ENCODE data around the gene SLC39A7.

DNA sequence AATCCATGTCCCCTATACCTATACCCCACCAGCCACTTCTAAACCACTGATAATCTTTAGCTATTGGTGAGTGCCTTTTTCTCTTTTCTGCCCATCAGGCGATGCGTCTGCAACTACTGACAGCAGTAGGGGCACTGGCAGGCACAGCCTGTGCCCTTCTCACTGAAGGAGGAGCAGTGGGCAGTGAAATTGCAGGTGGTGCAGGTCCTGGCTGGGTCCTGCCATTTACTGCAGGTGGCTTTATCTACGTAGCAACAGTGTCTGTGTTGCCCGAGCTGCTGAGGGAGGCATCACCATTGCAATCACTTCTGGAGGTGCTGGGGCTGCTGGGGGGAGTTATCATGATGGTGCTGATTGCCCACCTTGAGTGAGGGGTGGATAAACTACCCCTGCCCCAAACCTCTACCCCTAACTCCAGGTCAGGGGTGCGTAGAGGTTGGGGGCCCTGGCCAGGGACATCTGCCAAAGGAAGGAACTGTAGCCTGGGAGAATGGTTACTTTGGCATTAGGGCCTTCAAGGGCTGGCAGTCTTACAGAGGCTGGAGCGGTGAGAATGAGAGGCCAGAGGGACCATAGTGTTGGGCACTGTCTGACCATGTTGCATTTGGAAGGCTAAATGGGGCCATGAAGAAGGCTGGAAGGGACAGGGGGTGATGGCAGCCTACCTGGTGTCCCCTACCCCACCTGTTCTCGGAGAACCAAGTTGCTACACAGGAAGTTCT, 2.9 kb downstream of the SLC39A7 start:
- TF ChIP-seq, protein P1, sequence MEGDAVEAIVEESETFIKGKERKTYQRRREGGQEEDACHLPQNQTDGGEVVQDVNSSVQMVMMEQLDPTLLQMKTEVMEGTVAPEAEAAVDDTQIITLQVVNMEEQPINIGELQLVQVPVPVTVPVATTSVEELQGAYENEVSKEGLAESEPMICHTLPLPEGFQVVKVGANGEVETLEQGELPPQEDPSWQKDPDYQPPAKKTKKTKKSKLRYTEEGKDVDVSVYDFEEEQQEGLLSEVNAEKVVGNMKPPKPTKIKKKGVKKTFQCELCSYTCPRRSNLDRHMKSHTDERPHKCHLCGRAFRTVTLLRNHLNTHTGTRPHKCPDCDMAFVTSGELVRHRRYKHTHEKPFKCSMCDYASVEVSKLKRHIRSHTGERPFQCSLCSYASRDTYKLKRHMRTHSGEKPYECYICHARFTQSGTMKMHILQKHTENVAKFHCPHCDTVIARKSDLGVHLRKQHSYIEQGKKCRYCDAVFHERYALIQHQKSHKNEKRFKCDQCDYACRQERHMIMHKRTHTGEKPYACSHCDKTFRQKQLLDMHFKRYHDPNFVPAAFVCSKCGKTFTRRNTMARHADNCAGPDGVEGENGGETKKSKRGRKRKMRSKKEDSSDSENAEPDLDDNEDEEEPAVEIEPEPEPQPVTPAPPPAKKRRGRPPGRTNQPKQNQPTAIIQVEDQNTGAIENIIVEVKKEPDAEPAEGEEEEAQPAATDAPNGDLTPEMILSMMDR (conservative IDR thresholded peaks at IDR 0.05 in 1 of 2, IDR thresholded peaks at IDR 0.05 in 1 of 2; ENCODE audit: extremely low read depth in 1 of 2, insufficient read depth in 1 of 2, low read depth in 1 of 2, low read length in 2 of 2): no peak
- no peak for TF ChIP-seq EZH2 (IDR thresholded peaks at IDR 0.05; ENCODE audit: borderline replicate concordance, low read length)

Data from mammary epithelial cell (primary cell).